Measurements from ENCODE around the gene TBX15. TPM values are rescaled to one million over a fixed set of nuclear protein-coding genes. Genes with fewer than 3 reads are reported as not detected.

The TBX15 gene
- total and polyA plus RNA-seq, 9 of the 15 experiments (the other 6 are each of a cell fraction or from before 2014, with no cell fraction given): 0.03 to 3.4 (median 2.3) TPM

DNA sequence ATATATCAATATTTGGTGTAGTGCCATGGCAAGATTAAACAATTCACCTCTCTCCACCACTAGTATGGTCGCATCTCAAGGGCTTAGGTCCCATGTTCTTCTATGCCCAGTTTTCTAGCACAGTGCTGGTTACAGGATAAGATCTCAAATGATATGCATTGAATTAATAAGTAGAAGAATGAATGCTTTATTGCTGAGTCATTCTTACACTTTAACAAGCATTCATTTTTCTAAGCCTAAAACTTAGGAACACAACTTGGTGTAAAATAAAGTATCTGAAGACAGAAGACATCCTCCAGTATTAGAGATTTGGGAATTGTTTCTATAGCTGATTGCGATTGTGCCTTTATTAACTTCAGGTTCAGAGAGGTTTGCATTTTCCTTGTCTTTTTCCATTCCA lies 85.8 kb downstream of the TBX15 start:
- no peak for ATAC-seq
- Histone ChIP-seq H2AFZ (ENCODE audit: low read depth, low read length) (no peak overlapping the region), H3K4me2 (ENCODE audit: insufficient read depth, low read length) (no peak overlapping the region), H4K20me1 (replicated peaks; ENCODE audit: control insufficient read depth, insufficient read depth, low read length) (no peaks in the 10 kb centered on the region), H3K4me1 (replicated peaks in 1 of 2; ENCODE audit: control insufficient read depth in 2 of 2, insufficient read depth in 2 of 2, low read length in 2 of 2) (no peaks in the 10 kb centered on the region), H3K4me3 (no peak overlapping the region), H3K27me3 (ENCODE audit: control insufficient read depth in 2 of 2, insufficient read depth in 2 of 2, low read length in 2 of 2) (no peaks in the 10 kb centered on the region), H3K27ac (ENCODE audit: extremely low read depth, low read depth, low read length) (no peak overlapping the region), H3K79me2 (ENCODE audit: control insufficient read depth, insufficient read depth, low read length) (no peaks in the 10 kb centered on the region), H3K9me3 (replicated peaks; ENCODE audit: control insufficient read depth, insufficient read depth, low read depth, low read length) (no peaks in the 10 kb centered on the region), H3K9ac (ENCODE audit: insufficient read depth in 1 of 2, low read depth in 2 of 2, low read length in 2 of 2) (no peak overlapping the region), H3K36me3 (ENCODE audit: control insufficient read depth, insufficient read depth, low read length) (no peaks in the 10 kb centered on the region), H3K9me1 (ENCODE audit: control insufficient read depth, insufficient read depth, low read length) (no peaks in the 10 kb centered on the region)
- no peak for DNase-seq (ENCODE audit: extremely low read depth in 1 of 4, low spot score in 3 of 4)
- intact Hi-C loops (cut with micrococcal nuclease): no loop called here
- TF ChIP-seq ILF3 (IDR thresholded peaks at IDR 0.05; ENCODE audit: borderline replicate concordance): no peak
- no peak for TF ChIP-seq SMAD4 (CRISPR knock-in tag; conservative IDR thresholded peaks at IDR 0.05)
- TF ChIP-seq MAFK (IDR thresholded peaks at IDR 0.05; ENCODE audit: low read length): peak; percentile 71; the same call in 1 of the 2 replicates
- TF ChIP-seq NFE2L1 (tag; IDR thresholded peaks at IDR 0.05; ENCODE audit: borderline replicate concordance, low read depth): peak; percentile 65; the same call in 1 of the 2 replicates
- TF ChIP-seq MAFG (tag; conservative IDR thresholded peaks at IDR 0.05): peak; percentile 76
- peak; percentile 76 for TF ChIP-seq MAFF (IDR thresholded peaks at IDR 0.05; ENCODE audit: low read length)
- TF ChIP-seq ZNF316 (IDR thresholded peaks at IDR 0.05): peak; percentile 36; the same call in 1 of the 2 replicates
- TF ChIP-seq NFE2 (IDR thresholded peaks at IDR 0.05; ENCODE audit: low read depth): peak; percentile 61
- ChIA-PET CTCF (ENCODE audit: low intra/inter-chr PET ratio) (interaction anchor here (0.5 kb wide), 1 partner anchor 373 kb away, joined by 3 read pairs; no protein-coding TSS in a partner anchor), POLR2A (no interaction called here)
- no TSS peak for BruUV-seq (replicated peaks)
- no peak for FAIRE-seq
- 10% methylated on average over 2 of the region's 2 CpGs for WGBS (ENCODE audit: insufficient coverage, low coverage, missing lambda C conversion rate)
- in situ Hi-C loops (cut with MboI): no loop called here
